Lower leg skin (tissue), 4 donors: ENCODE data around the gene F13A1. TPM values are rescaled to one million over a fixed set of nuclear protein-coding genes. Genes with fewer than 3 reads are reported as not detected.

Experiments
- DNase-seq, 2 donors: peaks; one replicate each; pipeline ENCODE4 v3.0.0-alpha.2; 2019; ENCODE audit warnings: low spot score in 2 of 2
- H3K4me3 ChIP-seq: fragments of 200-600 bp; sonication (generic); 2 replicates; pipeline ENCODE4 v1.5.1; 2017; ENCODE audit warnings: mild to moderate bottlenecking, low read depth; ENCODE audit not compliant: poor library complexity, severe bottlenecking
- POLR2A ChIP-seq, 2 donors: fragments of 450-650 bp; IDR thresholded peaks; one replicate each; pipeline ENCODE4 v1.6.1; 2016 to 2017; ENCODE audit warnings: antibody characterized with exemption in 2 of 2, mild to moderate bottlenecking in 1 of 2, moderate library complexity in 1 of 2
- WGBS, 2 donors: methylation state at CpG; one replicate each; pipeline ENCODE4 v1.1.5; 2018; 5-methylcytosine and 5-hydroxymethylcytosine counted together
- intact Hi-C: fragments of 100-400 bp; cut with DNase I; formaldehyde crosslinking; loops from one replicate; pipeline ENCODE4 v1.15.0; 2023; ENCODE audit warnings: low total_unique reads
- total RNA-seq, 4 donors: library from RNA; depleted of rRNA; stranded (reverse); fragments of >200 nt; gene quantifications; one replicate each; pipeline ENCODE4 v1.1.0, GENCODE V29; 2016
- TF ChIP-seq, protein P1 (sequence below), 3 donors: fragments of 450-650 bp; IDR thresholded peaks; one replicate each; pipeline ENCODE4 v1.5.1; 2016; ENCODE audit warnings: antibody characterized with exemption in 3 of 3, mild to moderate bottlenecking in 3 of 3, moderate library complexity in 2 of 3

F13A1 gene
- total RNA-seq, 4 donors from 2014 or later = 7.8 to 46.5 (median 16.0) TPM

GRCh38 chr6:6283746-6284145, 36.7 kb downstream of the F13A1 start:
- WGBS, 2 donors = 73 to 86% methylated on average over 2 of the region's 2 CpGs
- no peak overlapping the region for H3K4me3 ChIP-seq
- intact Hi-C loops = no loop called here
- DNase-seq = no peak
- TF ChIP-seq, protein P1, sequence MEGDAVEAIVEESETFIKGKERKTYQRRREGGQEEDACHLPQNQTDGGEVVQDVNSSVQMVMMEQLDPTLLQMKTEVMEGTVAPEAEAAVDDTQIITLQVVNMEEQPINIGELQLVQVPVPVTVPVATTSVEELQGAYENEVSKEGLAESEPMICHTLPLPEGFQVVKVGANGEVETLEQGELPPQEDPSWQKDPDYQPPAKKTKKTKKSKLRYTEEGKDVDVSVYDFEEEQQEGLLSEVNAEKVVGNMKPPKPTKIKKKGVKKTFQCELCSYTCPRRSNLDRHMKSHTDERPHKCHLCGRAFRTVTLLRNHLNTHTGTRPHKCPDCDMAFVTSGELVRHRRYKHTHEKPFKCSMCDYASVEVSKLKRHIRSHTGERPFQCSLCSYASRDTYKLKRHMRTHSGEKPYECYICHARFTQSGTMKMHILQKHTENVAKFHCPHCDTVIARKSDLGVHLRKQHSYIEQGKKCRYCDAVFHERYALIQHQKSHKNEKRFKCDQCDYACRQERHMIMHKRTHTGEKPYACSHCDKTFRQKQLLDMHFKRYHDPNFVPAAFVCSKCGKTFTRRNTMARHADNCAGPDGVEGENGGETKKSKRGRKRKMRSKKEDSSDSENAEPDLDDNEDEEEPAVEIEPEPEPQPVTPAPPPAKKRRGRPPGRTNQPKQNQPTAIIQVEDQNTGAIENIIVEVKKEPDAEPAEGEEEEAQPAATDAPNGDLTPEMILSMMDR (IDR thresholded peaks at IDR 0.05) = no peak
- TF ChIP-seq POLR2A (IDR thresholded peaks at IDR 0.05) = no peak

DNA sequence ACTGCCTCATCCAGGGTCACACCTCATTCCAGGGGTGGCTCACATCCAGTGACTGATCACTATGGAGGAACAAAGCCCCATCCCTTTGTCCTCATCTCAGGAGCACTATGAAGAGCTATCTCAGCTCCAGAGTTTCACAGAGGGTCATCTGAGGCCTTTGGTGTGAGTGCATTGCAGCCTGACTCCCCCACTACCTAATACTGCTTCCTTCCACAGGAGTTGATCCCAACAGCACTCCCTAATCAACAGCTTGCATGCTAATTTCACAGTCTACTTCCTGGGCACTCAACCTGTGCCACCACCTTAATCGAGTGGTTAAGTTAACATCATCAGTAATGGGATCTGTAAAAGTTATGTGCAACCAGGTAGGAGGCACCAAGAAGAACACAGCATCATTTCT, 37.7 kb downstream of the F13A1 start:
- intact Hi-C loops = no loop called here
- WGBS, 2 donors = 91 to 100% methylated on average over 1 of the region's 1 CpG
- DNase-seq = no peak
- H3K4me3 ChIP-seq = no peak overlapping the region
- TF ChIP-seq, protein P1 (IDR thresholded peaks at IDR 0.05) = no peak
- TF ChIP-seq POLR2A (IDR thresholded peaks at IDR 0.05) = no peak

DNA sequence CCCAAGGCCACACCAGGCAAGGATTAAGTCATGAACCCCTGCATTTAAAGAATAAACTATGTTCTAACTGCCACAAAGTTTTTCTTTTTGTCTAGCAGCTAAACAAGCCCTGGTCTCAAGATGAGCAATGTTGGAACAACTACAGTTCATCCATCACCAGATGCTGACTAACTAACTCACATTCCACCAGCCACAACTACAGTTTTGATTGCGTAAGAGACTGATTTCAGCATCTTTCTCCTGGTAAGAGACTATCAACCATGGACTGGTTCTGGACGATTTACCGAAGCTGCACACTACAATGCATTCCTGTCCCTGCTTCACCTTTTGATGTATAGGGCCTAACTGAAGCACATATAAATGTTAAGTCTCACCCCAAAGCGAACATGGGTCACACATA, 43.0 kb downstream of the F13A1 start:
- DNase-seq = peak in 1 of 2 donors; percentile 33
- intact Hi-C loops = no loop called here
- TF ChIP-seq, protein P1 (IDR thresholded peaks at IDR 0.05) = no peak
- no peak for TF ChIP-seq POLR2A (IDR thresholded peaks at IDR 0.05)
- no peak overlapping the region for H3K4me3 ChIP-seq
- 74 to 75% methylated on average over 4 of the region's 4 CpGs for WGBS, 2 donors

DNA sequence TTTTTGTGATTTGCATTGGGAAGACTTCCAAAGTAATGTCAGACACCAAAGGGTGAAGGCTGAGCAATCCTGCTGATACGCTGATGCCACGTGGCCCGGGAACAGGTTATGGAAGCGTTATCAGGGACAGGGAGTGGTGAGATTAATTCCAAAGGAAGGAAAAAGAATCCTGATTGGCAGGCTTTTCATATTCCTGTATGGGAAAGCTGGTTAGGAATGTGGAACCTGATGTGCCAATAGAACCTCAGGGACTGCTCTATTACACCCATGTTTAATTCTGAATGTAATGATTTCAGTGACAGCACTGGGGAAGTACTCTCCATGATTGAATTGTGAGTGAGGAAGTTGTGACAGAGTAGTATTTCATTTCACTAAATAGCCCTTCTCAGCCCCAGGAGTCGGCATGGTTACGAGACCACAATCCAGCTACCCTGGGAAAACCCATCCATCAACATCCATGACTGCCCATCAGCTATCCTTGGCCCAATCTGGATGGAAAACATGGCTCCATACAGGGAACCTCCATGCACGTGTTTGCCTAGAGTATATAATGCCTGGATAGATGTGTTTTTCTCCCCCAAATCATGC, 49.4 kb downstream of the F13A1 start:
- no peak overlapping the region for H3K4me3 ChIP-seq
- WGBS, 2 donors = 54 to 55% methylated on average over 7 of the region's 7 CpGs
- intact Hi-C loops = no loop called here
- DNase-seq = no peak
- TF ChIP-seq, protein P1 (IDR thresholded peaks at IDR 0.05) = no peak
- no peak for TF ChIP-seq POLR2A (IDR thresholded peaks at IDR 0.05)

GRCh38 chr6:6260196-6260722, 60.2 kb downstream of the F13A1 start:
- intact Hi-C loops = no loop called here
- no peak overlapping the region for H3K4me3 ChIP-seq
- 81 to 82% methylated on average over 6 of the region's 6 CpGs for WGBS, 2 donors
- no peak for TF ChIP-seq POLR2A (IDR thresholded peaks at IDR 0.05)
- TF ChIP-seq, protein P1 (IDR thresholded peaks at IDR 0.05) = no peak
- DNase-seq = no peak

- TF ChIP-seq, protein P1 (IDR thresholded peaks at IDR 0.05) = no peak
- no peak for TF ChIP-seq POLR2A (IDR thresholded peaks at IDR 0.05)
- intact Hi-C loops = no loop called here
- DNase-seq = no peak
- no peak overlapping the region for H3K4me3 ChIP-seq
- 65 to 75% methylated on average over 2 of the region's 2 CpGs for WGBS, 2 donors
These were observed 63.6 kb downstream of the F13A1 start for GRCh38 chr6:6256886-6257285.
